ENCODE measurements around the gene ACP2.

- TF ChIP-seq CTCF (conservative IDR thresholded peaks at IDR 0.05; ENCODE audit: low read length): peak; percentile 53
- no peak for TF ChIP-seq EZH2phosphoT487 (IDR thresholded peaks at IDR 0.05; ENCODE audit: borderline replicate concordance)
Observed at GRCh38 chr11:47248664-47249377, at the start of gene ACP2.

Data from Loucy (cell line).